NB4 (cell line): ENCODE measurements around the gene PIK3AP1.
"Not testable (repeated sequence)": the region's sequence is repeated elsewhere in the genome, so short reads cannot be mapped to it uniquely, and the experiment has no call there.

ENCODE experiments used
- DNase-seq: peaks from one replicate; pipeline ENCODE4 v3.0.0; 2010; ENCODE audit warnings: low read depth
- H3K4me3 ChIP-seq: one replicate; pipeline ENCODE4 v1.5.1; 2011; ENCODE audit warnings: mild to moderate bottlenecking, low read depth, low read length, moderate library complexity
- MYC ChIP-seq: IDR thresholded peaks from 2 replicates; pipeline ENCODE4 v1.6.1; 2011; ENCODE audit warnings: low read depth, low read length
- POLR2A ChIP-seq: IDR thresholded peaks from 2 replicates; pipeline ENCODE4 v1.6.1; 2011; ENCODE audit warnings: mild to moderate bottlenecking; ENCODE audit not compliant: insufficient read length; ENCODE audit errors: extremely low read depth
- TF ChIP-seq, protein P1 (sequence below): IDR thresholded peaks from one replicate; pipeline ENCODE4 v1.5.1; 2012; ENCODE audit warnings: low read depth, low read length
- TF ChIP-seq, protein P2 (sequence below): IDR thresholded peaks from 2 replicates; pipeline ENCODE4 v1.6.1; 2011; ENCODE audit warnings: low read depth, low read length

The PIK3AP1 gene

GRCh38 chr10:96578022-96578421 lies 142.3 kb downstream of the PIK3AP1 start:
- TF ChIP-seq POLR2A, result no peak
- TF ChIP-seq, protein P1, sequence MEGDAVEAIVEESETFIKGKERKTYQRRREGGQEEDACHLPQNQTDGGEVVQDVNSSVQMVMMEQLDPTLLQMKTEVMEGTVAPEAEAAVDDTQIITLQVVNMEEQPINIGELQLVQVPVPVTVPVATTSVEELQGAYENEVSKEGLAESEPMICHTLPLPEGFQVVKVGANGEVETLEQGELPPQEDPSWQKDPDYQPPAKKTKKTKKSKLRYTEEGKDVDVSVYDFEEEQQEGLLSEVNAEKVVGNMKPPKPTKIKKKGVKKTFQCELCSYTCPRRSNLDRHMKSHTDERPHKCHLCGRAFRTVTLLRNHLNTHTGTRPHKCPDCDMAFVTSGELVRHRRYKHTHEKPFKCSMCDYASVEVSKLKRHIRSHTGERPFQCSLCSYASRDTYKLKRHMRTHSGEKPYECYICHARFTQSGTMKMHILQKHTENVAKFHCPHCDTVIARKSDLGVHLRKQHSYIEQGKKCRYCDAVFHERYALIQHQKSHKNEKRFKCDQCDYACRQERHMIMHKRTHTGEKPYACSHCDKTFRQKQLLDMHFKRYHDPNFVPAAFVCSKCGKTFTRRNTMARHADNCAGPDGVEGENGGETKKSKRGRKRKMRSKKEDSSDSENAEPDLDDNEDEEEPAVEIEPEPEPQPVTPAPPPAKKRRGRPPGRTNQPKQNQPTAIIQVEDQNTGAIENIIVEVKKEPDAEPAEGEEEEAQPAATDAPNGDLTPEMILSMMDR, result no peak
- TF ChIP-seq, protein P2, sequence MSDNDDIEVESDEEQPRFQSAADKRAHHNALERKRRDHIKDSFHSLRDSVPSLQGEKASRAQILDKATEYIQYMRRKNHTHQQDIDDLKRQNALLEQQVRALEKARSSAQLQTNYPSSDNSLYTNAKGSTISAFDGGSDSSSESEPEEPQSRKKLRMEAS, result no peak
- no peak for TF ChIP-seq MYC
- H3K4me3 ChIP-seq, result no peak overlapping the region
- DNase-seq, result no peak

DNA sequence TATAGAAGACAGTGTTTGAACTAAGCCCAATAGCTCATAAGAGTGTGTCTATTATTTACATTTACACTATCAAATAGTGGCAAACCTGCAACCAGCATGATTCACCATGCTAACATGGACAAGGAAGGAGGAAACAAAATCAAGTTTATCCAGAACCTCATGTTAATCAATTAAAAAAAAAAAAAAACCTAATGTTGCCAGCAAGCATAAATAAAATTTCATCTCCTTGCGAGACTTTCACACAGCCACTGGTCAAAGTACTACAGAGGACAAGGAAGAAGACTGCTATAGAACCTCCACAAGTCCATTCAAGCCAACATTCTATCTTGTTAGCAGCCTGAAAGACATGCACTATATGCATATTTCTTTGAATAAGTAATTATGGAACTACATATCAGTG lies 143.2 kb downstream of the PIK3AP1 start:
- TF ChIP-seq POLR2A, result no peak
- TF ChIP-seq, protein P1, result no peak
- TF ChIP-seq MYC, result no peak
- no peak overlapping the region for H3K4me3 ChIP-seq
- no peak for DNase-seq

GRCh38 chr10:96576277-96576980 lies 143.9 kb downstream of the PIK3AP1 start:
- no peak overlapping the region for H3K4me3 ChIP-seq
- DNase-seq, result peak; percentile 18
- TF ChIP-seq MYC (no peak), POLR2A (no peak)
- TF ChIP-seq, protein P1, result no peak
- TF ChIP-seq, protein P2, result no peak

GRCh38 chr10:96574564-96574963 lies 145.8 kb downstream of the PIK3AP1 start:
- not testable (repeated sequence) for DNase-seq, H3K4me3 ChIP-seq

DNA sequence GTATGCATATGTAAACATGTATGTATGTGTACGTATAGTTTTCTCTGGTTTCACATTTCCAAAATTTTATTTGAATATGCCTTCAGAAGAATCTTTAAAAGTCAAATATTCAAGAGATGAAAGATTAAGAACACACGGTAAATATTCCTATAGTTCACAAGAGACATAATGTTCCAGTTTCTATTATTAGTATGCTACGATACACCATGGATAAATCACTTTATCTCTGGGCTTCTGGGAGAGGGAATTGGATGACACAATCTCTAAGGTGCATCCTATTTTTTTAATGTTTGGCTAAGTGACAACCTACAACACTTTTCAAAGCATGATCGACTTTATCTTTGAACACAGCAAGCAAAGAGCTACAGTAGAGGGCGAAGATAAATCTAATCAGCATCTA lies 147.3 kb downstream of the PIK3AP1 start:
- no peak for DNase-seq
- no peak overlapping the region for H3K4me3 ChIP-seq
- TF ChIP-seq, protein P1, result no peak
- TF ChIP-seq POLR2A (no peak), MYC (no peak)
- TF ChIP-seq, protein P2, result no peak

GRCh38 chr10:96570983-96571964 lies 149.0 kb downstream of the PIK3AP1 start:
- no peak overlapping the region for H3K4me3 ChIP-seq
- no peak for DNase-seq
- TF ChIP-seq POLR2A (no peak), MYC (no peak)
- TF ChIP-seq, protein P1, result no peak
- TF ChIP-seq, protein P2, result no peak
